GM10266 (cell line): Measurements from ENCODE around the gene KDM6A.
"Not testable (repeated sequence)": the region's sequence is repeated elsewhere in the genome, so short reads cannot be mapped to it uniquely, and the experiment has no call there.

ENCODE experiments used
- DNase-seq: peaks from one replicate; pipeline ENCODE4 v3.0.0; 2012; ENCODE audit errors: extremely low spot score
- CTCF ChIP-seq: IDR thresholded peaks from 2 replicates; pipeline ENCODE4 v1.5.1; 2012; ENCODE audit warnings: mild to moderate bottlenecking, low read depth; ENCODE audit not compliant: control insufficient read depth, insufficient read depth; ENCODE audit errors: missing control alignments

Gene KDM6A

GRCh38 chrX:44876086-44876485 is 3.1 kb downstream of the KDM6A start:
- no peak for TF ChIP-seq CTCF
- no peak for DNase-seq

GRCh38 chrX:44876767-44877166 is 3.8 kb downstream of the KDM6A start:
- no peak for TF ChIP-seq CTCF
- DNase-seq, result no peak

- DNase-seq, result no peak
- TF ChIP-seq CTCF, result no peak
Measured at GRCh38 chrX:44878780-44879179, 5.8 kb downstream of the KDM6A start.

- no peak for TF ChIP-seq CTCF
- no peak for DNase-seq
Measured at GRCh38 chrX:44881549-44881948, 8.6 kb downstream of the KDM6A start.

- no peak for TF ChIP-seq CTCF
- DNase-seq, result no peak
Measured at GRCh38 chrX:44882635-44883034, 9.6 kb downstream of the KDM6A start.

GRCh38 chrX:44884944-44885343 is 12.0 kb downstream of the KDM6A start:
- TF ChIP-seq CTCF, result no peak
- DNase-seq, result no peak

GRCh38 chrX:44889824-44890223 is 16.8 kb downstream of the KDM6A start:
- DNase-seq, result no peak
- no peak for TF ChIP-seq CTCF

GRCh38 chrX:44890247-44890646 is 17.3 kb downstream of the KDM6A start:
- no peak for DNase-seq
- no peak for TF ChIP-seq CTCF

- not testable (repeated sequence) for DNase-seq
Measured at GRCh38 chrX:44890687-44891086, 17.7 kb downstream of the KDM6A start.
